GM18499 (cell line): ENCODE measurements around the gene KRTAP1-4.
"Not testable (repeated sequence)": the region's sequence is repeated elsewhere in the genome, so short reads cannot be mapped to it uniquely, and the experiment has no call there.

Experiments
- ATAC-seq: cut with Tn5 transposase; IDR thresholded peaks from one replicate; pipeline ENCODE4 v1.9.1; 2021; ENCODE audit warnings: moderate number of reproducible peaks; ENCODE audit not compliant: insufficient read depth, unreplicated experiment

Gene KRTAP1-4

GRCh38 chr17:41049110-41049509 lies 19.1 kb upstream of the KRTAP1-4 start:
- ATAC-seq: no peak

- ATAC-seq: no peak
These were observed 18.4 kb upstream of the KRTAP1-4 start for GRCh38 chr17:41048441-41048840.

GRCh38 chr17:41046735-41047465 lies 16.9 kb upstream of the KRTAP1-4 start, which contains the start of gene KRTAP2-1:
TSS of gene KRTAP2-1 (minus strand) at chr17:41047316. CDS start at chr17:41047267, 49 bp downstream.
- ATAC-seq: not testable (repeated sequence)

- ATAC-seq: no peak
These were observed 13.0 kb upstream of the KRTAP1-4 start for GRCh38 chr17:41042953-41043352.

- not testable (repeated sequence) for ATAC-seq
These were observed 11.0 kb upstream of the KRTAP1-4 start, which contains the start of gene KRTAP1-1 for GRCh38 chr17:41040783-41041571. TSS of gene KRTAP1-1 (minus strand) at chr17:41041450. CDS start at chr17:41041397, 53 bp downstream.

GRCh38 chr17:41037853-41038350 lies 7.9 kb upstream of the KRTAP1-4 start:
- no peak for ATAC-seq

GRCh38 chr17:41034346-41034935 lies 4.4 kb upstream of the KRTAP1-4 start, which contains the start of gene KRTAP1-3:
TSS of gene KRTAP1-3 (minus strand) at chr17:41034874. CDS start at chr17:41034821, 53 bp downstream.
- ATAC-seq: not testable (repeated sequence)

GRCh38 chr17:41026715-41027471 lies 3.1 kb downstream of the KRTAP1-4 start, which contains the start of gene KRTAP1-5:
TSS of gene KRTAP1-5 (minus strand) at chr17:41027208. CDS start at chr17:41027155, 53 bp downstream.
- no peak for ATAC-seq

- no peak for ATAC-seq
These were observed 5.3 kb downstream of the KRTAP1-4 start for GRCh38 chr17:41024697-41025096.

- no peak for ATAC-seq
These were observed 9.7 kb downstream of the KRTAP1-4 start for GRCh38 chr17:41020336-41020735.

- no peak for ATAC-seq
These were observed 10.6 kb downstream of the KRTAP1-4 start for GRCh38 chr17:41019415-41019814.

GRCh38 chr17:41018541-41018940 lies 11.5 kb downstream of the KRTAP1-4 start:
- ATAC-seq: no peak

GRCh38 chr17:41016578-41017215 lies 13.3 kb downstream of the KRTAP1-4 start:
- no peak for ATAC-seq

- no peak for ATAC-seq
These were observed 14.5 kb downstream of the KRTAP1-4 start for GRCh38 chr17:41015454-41015853.

- ATAC-seq: no peak
These were observed 16.4 kb downstream of the KRTAP1-4 start for GRCh38 chr17:41013606-41014005.

- ATAC-seq: no peak
These were observed 16.8 kb downstream of the KRTAP1-4 start for GRCh38 chr17:41013181-41013580.

GRCh38 chr17:41012326-41013120 lies 17.5 kb downstream of the KRTAP1-4 start:
- ATAC-seq: no peak

- ATAC-seq: no peak
These were observed 19.6 kb downstream of the KRTAP1-4 start for GRCh38 chr17:41010441-41010840.
